ENCODE data around the gene AK9. TPM values are rescaled to one million over a fixed set of nuclear protein-coding genes. Genes with fewer than 3 reads are reported as not detected.

The AK9 gene
- polyA plus RNA-seq, 1 of the 3 experiments (the other 2 are of a cell fraction), result 0.76 TPM

DNA sequence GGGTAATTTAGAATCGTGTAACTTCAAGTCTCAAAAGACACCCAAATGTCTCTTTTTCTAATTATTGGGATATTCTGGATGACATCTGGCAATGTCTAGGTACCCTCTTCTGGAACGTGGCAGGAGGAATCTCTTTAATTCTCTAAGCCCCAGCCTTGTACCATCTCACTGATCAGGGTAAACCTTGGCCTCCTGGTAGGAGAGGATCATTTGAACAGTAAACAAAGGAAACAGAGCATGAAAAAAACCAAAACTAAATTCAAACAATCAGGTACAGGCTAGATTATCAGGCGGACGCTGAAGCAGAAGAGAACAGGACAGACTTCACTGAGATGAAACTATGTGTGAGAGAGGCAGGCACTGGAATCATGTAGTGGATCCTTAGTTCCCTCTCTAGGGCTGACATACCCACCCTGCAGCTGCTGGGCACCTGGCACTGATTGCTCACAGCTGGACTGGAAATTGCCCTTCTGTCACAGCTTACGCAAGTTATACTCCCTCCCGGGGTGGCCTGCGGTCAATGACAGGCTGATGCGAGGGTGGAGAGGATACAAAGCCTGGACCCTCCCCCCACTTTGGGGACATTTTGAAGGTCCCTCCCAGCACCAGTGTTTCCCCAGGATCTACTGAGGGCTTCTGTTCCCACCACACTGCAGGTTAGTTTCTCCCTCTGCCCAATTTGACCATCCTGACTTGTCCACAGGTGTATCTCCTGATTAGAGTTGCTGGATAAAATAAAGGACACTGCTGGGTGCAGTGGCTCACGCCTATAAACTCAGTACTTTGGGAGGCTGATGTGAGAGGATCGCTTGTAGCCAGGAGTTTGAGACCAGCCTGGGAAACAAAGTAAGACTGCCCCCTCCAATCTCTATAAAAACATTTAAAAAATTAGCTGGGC, 187.4 kb downstream of the AK9 start:
- DNase-seq, result no peak
- Histone ChIP-seq H3K9me3 (no peaks in the 10 kb centered on the region), H3K27ac (ENCODE audit: low read depth in 2 of 2, low read length in 1 of 2) (no peak overlapping the region), H3K4me1 (ENCODE audit: control insufficient read depth in 1 of 2, insufficient read depth in 2 of 2, low read depth in 1 of 2, low read length in 1 of 2) (no peaks in the 10 kb centered on the region), H3K79me2 (ENCODE audit: insufficient read depth) (no peaks in the 10 kb centered on the region), H4K20me1 (ENCODE audit: insufficient read depth) (no peaks in the 10 kb centered on the region), H2AFZ (ENCODE audit: low read depth) (no peak overlapping the region), H3F3A (replicated peaks; ENCODE audit: insufficient read depth) (no peaks in the 10 kb centered on the region), H3K36me3 (replicated peaks in 1 of 2; ENCODE audit: control insufficient read depth in 1 of 2, insufficient read depth in 2 of 2, low read length in 1 of 2) (no peaks in the 10 kb centered on the region), H3K9ac (no peak overlapping the region), H3K4me2 (no peak overlapping the region), H3K9me2 (no peaks in the 10 kb centered on the region), H3K27me3 (ENCODE audit: insufficient read depth) (no peaks in the 10 kb centered on the region), H3K4me3 (ENCODE audit: low read depth in 2 of 2, low read length in 1 of 2) (no peak overlapping the region)
- TF ChIP-seq SIN3A (IDR thresholded peaks at IDR 0.05; ENCODE audit: borderline replicate concordance, low read depth, low read length), result no peak
- TF ChIP-seq POLR2AphosphoS5 (IDR thresholded peaks at IDR 0.05; ENCODE audit: low read depth, low read length), result no peak
- TF ChIP-seq RFX5 (IDR thresholded peaks at IDR 0.05; ENCODE audit: low read length), result no peak
- no peak for TF ChIP-seq RAD21 (IDR thresholded peaks at IDR 0.05; ENCODE audit: low read length)
- TF ChIP-seq GATA2 (CRISPR knock-in tag; IDR thresholded peaks at IDR 0.05), result no peak
- WGBS (ENCODE audit: low lambda C conversion rate), result 47% methylated on average over 7 of the region's 10 CpGs
- ChIA-PET POLR2A (no interaction called here), CTCF (interaction anchor here (1.5 kb wide), 1 partner anchor 202 kb away, joined by 4 read pairs; no protein-coding TSS in a partner anchor)

DNA sequence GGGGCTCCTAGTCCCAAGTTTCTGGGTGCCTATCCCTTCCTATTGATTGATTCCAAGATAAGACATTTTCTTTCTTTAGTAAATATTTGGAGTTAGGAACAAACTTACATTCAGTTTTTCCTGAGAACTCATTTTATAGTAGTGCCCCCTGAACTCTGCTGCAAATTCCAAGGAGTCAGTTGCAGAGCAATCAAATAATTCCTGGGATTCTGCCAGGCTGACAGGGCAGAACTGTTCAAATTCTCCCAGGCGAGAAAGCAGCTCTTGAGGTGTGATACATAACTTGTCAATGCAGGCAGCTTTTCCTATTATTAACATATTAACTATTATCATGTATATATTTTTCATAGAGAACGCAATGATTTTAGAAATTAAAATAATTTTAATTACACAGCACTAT, 192.1 kb downstream of the AK9 start:
- H3K79me2 ChIP-seq (ENCODE audit: insufficient read depth), result no peaks in the 10 kb centered on the region
- POLR2A ChIA-PET, result no interaction called here
- H3K27ac ChIP-seq (ENCODE audit: low read depth in 2 of 2, low read length in 1 of 2), result no peak overlapping the region
- H3K9me2 ChIP-seq, result no peaks in the 10 kb centered on the region
- H3K4me1 ChIP-seq (ENCODE audit: control insufficient read depth in 1 of 2, insufficient read depth in 2 of 2, low read depth in 1 of 2, low read length in 1 of 2), result no peaks in the 10 kb centered on the region
- no peaks in the 10 kb centered on the region for H4K20me1 ChIP-seq (ENCODE audit: insufficient read depth)
- no peak for DNase-seq
- H3K9ac ChIP-seq, result no peak overlapping the region
- TF ChIP-seq ELF1 (IDR thresholded peaks at IDR 0.05) (no peak), MEF2A (IDR thresholded peaks at IDR 0.05; ENCODE audit: borderline replicate concordance, low read depth) (no peak), NRF1 (IDR thresholded peaks at IDR 0.05; ENCODE audit: low read depth, low read length) (no peak), RAD21 (IDR thresholded peaks at IDR 0.05; ENCODE audit: low read length) (no peak), FOSL2 (IDR thresholded peaks at IDR 0.05; ENCODE audit: borderline replicate concordance, low read depth) (no peak), SMC3 (IDR thresholded peaks at IDR 0.05; ENCODE audit: low read depth, low read length) (no peak), FOXJ3 (CRISPR knock-in tag; IDR thresholded peaks at IDR 0.05) (no peak), GATA2 (CRISPR knock-in tag; IDR thresholded peaks at IDR 0.05) (no peak), YY1 (IDR thresholded peaks at IDR 0.05; ENCODE audit: low read depth) (no peak), RCOR1 (IDR thresholded peaks at IDR 0.05; ENCODE audit: low read length) (no peak), TEAD4 (IDR thresholded peaks at IDR 0.05; ENCODE audit: borderline replicate concordance, insufficient read depth) (no peak)
- no peak overlapping the region for H3K4me3 ChIP-seq (ENCODE audit: low read depth in 2 of 2, low read length in 1 of 2)
- no peaks in the 10 kb centered on the region for H3F3A ChIP-seq (replicated peaks; ENCODE audit: insufficient read depth)
- no peaks in the 10 kb centered on the region for H3K36me3 ChIP-seq (replicated peaks in 1 of 2; ENCODE audit: control insufficient read depth in 1 of 2, insufficient read depth in 2 of 2, low read length in 1 of 2)
- 61% methylated on average over 2 of the region's 2 CpGs for WGBS (ENCODE audit: low lambda C conversion rate)
- no peak overlapping the region for H3K4me2 ChIP-seq
- CTCF ChIA-PET, result no interaction called here
- no peak overlapping the region for H2AFZ ChIP-seq (ENCODE audit: low read depth)
- no peaks in the 10 kb centered on the region; the same call in 1 of the 2 replicates for H3K27me3 ChIP-seq (ENCODE audit: insufficient read depth)
- no peaks in the 10 kb centered on the region for H3K9me3 ChIP-seq
